Upper lobe of left lung (tissue), 4 donors: Measurements from ENCODE around the gene S100A1.

Source experiments
- CTCF ChIP-seq, 6 experiments: fragments of 450-650 bp in 4 of 6; fragments of 200-600 bp in 2 of 6; sonication (generic) in 2 of 6; IDR thresholded peaks; one replicate each; pipeline ENCODE4 v1.5.1; 2016 to 2019; ENCODE audit warnings: antibody characterized with exemption in 6 of 6
- EP300 ChIP-seq, 4 donors: sonication (generic); formaldehyde crosslinking; IDR thresholded peaks; one replicate each; pipeline ENCODE4 v1.5.1; 2017; ENCODE audit warnings: antibody characterized with exemption in 4 of 4, control low read depth in 2 of 4
- POLR2A ChIP-seq, 4 donors: fragments of 450-650 bp; IDR thresholded peaks; one replicate each; pipeline ENCODE4 v1.5.1; 2016 to 2017; ENCODE audit warnings: antibody characterized with exemption in 4 of 4, mild to moderate bottlenecking in 2 of 4

GRCh38 chr1:153649863-153650235 is 21.6 kb downstream of the S100A1 start:
- TF ChIP-seq CTCF (IDR thresholded peaks at IDR 0.05), result no peak
- no peak for TF ChIP-seq POLR2A (IDR thresholded peaks at IDR 0.05)
- no peak for TF ChIP-seq EP300 (IDR thresholded peaks at IDR 0.05)
